ENCODE data around the gene GIPC1. TPM values are rescaled to one million over a fixed set of nuclear protein-coding genes. Genes with fewer than 3 reads are reported as not detected.

GIPC1 gene
- total and polyA plus RNA-seq, 9 of the 15 experiments (the other 6 are each of a cell fraction or from before 2014, with no cell fraction given) = 0.49 to 54.7 (median 24.8) TPM

DNA sequence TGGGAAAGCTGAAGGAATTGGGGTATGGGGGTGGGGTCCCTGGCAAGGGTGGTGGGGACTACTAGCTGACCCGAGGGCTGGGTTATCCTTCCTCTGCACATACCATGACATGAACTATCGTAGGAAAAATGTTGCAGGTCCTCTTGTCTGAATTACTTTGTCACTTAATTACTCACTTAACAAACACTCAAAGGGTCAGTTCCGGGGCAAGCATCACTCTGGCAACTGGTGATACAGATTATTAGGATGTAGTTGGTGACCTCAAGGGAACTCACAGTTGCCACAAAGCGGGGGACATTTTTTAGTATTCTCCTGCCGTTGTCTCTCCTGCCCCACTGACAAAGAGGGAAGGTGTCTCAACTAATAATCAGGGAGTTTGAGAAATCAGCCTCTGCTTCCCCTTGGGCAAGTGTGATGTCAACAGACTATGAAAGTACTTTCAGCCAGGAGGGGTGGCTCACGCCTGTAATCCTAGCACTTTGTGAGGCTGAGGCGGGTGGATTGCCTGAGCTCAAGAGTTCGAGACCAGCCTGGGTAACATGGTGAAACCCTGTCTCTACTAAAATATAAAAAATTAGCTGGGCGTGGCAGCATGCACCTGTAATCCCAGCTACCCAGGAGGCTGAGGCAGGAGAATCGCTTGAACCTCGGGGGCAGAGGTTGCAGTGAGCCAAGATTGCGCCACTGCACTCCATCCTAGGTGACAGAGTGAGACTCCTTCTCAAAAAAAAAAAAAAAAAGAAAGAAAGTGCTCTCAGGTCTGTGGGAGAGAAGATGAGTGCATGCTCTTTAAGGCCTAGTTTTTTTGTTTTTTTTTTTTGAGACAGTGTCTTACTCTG lies 12.0 kb upstream of the GIPC1 start (continued):
- TF ChIP-seq ZBTB7A (IDR thresholded peaks at IDR 0.05; ENCODE audit: borderline replicate concordance, control insufficient read depth, low read depth, low read length) (peak; percentile 82; the same call in 1 of the 2 replicates), CHD4 (IDR thresholded peaks at IDR 0.05; ENCODE audit: insufficient read depth, insufficient replicate concordance, low read depth, low read length, poor library complexity, severe bottlenecking) (no peak), MYNN (IDR thresholded peaks at IDR 0.05) (no peak), MYNN (CRISPR knock-in tag; IDR thresholded peaks at IDR 0.05) (no peak), MXI1 (IDR thresholded peaks at IDR 0.05; ENCODE audit: low read depth, low read length) (0 out of 2 replicates have a peak, but pooled peaks have one; percentile 22), PHB2 (IDR thresholded peaks at IDR 0.05; ENCODE audit: low read depth) (0 out of 2 replicates have a peak, but pooled peaks have one; percentile 28), RFX1 (IDR thresholded peaks at IDR 0.05) (peak; percentile 75; the same call in 1 of the 2 replicates), EGR1 (conservative IDR thresholded peaks at IDR 0.05) (peak; percentile 34; the same call in 1 of the 2 replicates), RCOR1 (IDR thresholded peaks at IDR 0.05; ENCODE audit: borderline replicate concordance in 1 of 2, low read depth in 2 of 2, low read length in 2 of 2) (peak in 1 of 2 experiments; percentile 79; a peak in 2 of 4 replicates), SMARCA4 (IDR thresholded peaks at IDR 0.05) (0 out of 2 replicates have a peak, but pooled peaks have one; percentile 68), ARID1B (IDR thresholded peaks at IDR 0.05) (peak; percentile 87)
- TF ChIP-seq, protein P1, sequence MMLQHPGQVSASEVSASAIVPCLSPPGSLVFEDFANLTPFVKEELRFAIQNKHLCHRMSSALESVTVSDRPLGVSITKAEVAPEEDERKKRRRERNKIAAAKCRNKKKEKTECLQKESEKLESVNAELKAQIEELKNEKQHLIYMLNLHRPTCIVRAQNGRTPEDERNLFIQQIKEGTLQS (IDR thresholded peaks at IDR 0.05) = peak; percentile 42; the same call in 1 of the 2 replicates
- TF ChIP-seq, protein P1 (CRISPR knock-in tag; conservative IDR thresholded peaks at IDR 0.05) = peak; percentile 69; the same call in 1 of the 2 replicates
- TF ChIP-seq, protein P2, sequence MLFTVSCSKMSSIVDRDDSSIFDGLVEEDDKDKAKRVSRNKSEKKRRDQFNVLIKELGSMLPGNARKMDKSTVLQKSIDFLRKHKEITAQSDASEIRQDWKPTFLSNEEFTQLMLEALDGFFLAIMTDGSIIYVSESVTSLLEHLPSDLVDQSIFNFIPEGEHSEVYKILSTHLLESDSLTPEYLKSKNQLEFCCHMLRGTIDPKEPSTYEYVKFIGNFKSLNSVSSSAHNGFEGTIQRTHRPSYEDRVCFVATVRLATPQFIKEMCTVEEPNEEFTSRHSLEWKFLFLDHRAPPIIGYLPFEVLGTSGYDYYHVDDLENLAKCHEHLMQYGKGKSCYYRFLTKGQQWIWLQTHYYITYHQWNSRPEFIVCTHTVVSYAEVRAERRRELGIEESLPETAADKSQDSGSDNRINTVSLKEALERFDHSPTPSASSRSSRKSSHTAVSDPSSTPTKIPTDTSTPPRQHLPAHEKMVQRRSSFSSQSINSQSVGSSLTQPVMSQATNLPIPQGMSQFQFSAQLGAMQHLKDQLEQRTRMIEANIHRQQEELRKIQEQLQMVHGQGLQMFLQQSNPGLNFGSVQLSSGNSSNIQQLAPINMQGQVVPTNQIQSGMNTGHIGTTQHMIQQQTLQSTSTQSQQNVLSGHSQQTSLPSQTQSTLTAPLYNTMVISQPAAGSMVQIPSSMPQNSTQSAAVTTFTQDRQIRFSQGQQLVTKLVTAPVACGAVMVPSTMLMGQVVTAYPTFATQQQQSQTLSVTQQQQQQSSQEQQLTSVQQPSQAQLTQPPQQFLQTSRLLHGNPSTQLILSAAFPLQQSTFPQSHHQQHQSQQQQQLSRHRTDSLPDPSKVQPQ (CRISPR knock-in tag; IDR thresholded peaks at IDR 0.05; ENCODE audit: borderline replicate concordance) = no peak
- TF ChIP-seq, protein P3, sequence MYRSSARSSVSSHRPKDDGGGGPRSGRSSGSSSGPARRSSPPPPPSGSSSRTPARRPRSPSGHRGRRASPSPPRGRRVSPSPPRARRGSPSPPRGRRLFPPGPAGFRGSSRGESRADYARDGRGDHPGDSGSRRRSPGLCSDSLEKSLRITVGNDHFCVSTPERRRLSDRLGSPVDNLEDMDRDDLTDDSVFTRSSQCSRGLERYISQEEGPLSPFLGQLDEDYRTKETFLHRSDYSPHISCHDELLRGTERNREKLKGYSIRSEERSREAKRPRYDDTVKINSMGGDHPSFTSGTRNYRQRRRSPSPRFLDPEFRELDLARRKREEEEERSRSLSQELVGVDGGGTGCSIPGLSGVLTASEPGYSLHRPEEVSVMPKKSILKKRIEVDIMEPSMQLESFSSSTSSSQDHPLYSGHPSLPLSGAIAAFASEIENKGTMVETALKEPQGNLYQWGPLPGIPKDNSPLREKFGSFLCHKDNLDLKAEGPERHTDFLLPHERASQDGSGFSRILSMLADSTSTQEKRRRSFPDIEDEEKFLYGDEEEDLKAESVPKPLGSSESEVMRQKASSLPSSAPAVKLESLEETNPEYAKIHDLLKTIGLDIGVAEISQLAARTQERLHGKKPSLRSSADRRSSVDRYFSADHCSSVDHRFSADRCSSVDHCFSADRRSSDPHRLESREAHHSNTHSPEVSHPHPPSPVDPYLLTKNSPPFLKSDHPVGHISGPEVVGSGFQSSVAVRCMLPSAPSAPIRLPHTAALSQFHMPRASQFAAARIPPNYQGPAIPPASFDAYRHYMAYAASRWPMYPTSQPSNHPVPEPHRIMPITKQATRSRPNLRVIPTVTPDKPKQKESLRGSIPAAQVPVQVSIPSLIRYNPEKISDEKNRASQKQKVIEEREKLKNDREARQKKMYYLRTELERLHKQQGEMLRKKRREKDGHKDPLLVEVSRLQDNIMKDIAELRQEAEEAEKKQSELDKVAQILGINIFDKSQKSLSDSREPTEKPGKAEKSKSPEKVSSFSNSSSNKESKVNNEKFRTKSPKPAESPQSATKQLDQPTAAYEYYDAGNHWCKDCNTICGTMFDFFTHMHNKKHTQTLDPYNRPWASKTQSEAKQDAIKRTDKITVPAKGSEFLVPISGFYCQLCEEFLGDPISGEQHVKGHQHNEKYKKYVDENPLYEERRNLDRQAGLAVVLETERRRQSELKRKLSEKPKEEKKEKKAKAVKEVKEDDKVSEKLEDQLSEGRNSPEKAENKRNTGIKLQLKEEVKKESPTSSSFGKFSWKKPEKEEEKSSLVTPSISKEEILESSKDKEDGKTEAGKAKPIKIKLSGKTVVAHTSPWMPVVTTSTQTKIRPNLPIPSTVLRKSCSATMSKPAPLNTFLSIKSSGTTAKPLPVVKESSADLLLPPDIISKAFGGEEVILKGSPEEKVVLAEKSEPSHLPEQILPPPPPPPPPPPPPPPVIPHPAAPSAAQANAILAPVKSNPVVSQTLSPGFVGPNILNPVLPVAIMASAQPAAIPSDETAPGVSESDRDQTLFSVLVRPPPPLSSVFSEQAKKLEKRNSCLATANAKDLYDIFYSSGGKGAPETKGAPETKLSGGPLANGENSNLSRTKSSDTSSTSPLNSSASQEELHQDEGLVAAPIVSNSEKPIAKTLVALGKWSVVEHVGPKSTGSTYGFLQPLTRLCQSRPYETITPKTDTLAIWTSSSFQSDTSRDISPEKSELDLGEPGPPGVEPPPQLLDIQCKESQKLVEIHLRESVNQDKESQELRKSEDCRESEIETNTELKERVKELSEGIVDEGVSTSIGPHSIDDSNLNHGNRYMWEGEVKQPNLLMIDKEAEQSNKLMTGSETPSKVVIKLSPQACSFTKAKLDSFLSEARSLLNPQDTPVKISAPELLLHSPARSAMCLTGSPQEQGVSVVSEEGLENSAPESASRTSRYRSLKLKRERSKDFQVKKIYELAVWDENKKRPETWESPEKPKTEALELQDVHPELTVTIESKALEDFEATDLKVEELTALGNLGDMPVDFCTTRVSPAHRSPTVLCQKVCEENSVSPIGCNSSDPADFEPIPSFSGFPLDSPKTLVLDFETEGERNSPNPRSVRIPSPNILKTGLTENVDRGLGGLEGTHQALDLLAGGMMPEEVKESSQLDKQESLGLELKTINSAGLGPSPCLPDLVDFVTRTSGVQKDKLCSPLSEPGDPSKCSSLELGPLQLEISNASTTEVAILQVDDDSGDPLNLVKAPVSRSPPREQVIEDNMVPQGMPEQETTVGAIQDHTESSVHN (IDR thresholded peaks at IDR 0.05; ENCODE audit: borderline replicate concordance in 1 of 2, low read depth in 1 of 2) = no peak

All from K562 (cell line).